GM12874 (cell line): ENCODE measurements around the gene NUDT16L1.

Experiments
- CTCF ChIP-seq: IDR thresholded peaks from 2 replicates; pipeline ENCODE4 v1.5.1; 2011; ENCODE audit warnings: low read depth, mild to moderate bottlenecking, control low read depth, low read length, moderate library complexity; ENCODE audit not compliant: insufficient read depth

Gene NUDT16L1

DNA sequence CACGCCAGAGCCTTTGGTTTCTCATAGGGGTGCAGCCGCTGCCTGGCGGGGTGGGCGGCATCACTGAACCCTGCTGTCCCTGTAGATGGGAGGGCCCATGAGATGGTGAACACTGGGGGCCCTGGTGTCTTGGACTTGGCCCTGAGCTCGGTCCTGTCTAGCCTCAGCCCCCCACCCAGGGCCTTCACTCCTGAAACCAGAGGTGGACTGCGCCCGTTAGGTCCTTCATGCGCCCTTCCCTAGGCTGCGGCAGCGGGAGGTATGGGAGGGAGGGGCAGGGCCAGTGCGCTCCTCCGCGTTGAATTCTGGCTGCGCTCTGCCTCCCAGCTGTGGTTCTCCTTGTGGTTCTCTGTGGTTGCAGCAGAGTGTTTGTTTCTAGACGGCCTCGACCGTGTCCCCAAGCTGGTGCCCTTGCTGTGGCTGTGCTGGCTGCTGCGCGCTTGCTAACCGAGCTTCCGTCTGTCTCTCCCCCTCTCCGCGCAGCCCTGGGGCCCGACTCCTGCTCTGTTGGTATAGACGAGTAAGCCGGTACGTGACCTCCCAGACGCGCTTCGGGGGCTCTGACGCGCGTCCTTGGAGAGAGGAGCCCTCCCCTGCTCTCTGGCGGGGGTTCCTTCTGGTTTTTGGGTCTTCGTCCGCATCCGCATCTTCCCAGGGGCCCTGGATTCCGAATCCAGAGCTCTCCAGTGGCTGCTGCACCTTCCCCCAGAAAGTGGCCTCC, 7.4 kb upstream of the NUDT16L1 start:
- TF ChIP-seq CTCF = no peak

DNA sequence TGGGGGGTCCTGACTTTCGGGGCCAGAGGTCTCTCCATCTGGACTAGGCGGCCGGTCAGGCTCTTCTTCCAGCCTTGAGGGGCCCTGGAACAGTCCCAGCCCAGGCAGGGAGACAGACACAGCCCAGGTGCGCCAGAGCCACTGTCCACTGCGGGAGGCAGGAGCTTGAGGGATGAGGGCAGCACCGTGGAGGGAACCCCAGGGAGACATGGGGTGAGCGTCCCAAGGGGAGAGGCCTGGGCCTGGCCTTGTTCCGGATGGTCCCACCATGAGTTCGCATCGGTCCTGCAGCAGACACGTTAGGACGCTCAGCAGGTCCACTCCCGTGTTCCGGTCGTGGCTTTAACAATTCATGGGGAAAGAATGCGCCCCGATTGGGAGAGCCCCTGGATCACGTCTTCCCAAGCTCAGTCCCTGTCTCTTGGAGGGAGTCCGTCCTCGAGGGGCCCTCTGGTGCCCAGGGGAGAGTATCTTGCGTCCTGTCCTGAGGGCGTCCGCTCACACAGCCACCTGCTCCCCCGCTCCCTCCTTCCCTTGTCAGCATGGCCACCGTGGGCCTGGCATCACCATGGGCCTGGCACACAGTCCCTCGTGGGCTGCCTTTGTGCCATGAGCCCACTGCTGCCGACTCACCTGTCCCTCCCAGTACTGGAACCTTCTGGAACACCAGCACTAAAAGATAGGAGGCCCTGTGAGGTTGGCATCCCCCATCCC, 6.7 kb upstream of the NUDT16L1 start:
- no peak for TF ChIP-seq CTCF

DNA sequence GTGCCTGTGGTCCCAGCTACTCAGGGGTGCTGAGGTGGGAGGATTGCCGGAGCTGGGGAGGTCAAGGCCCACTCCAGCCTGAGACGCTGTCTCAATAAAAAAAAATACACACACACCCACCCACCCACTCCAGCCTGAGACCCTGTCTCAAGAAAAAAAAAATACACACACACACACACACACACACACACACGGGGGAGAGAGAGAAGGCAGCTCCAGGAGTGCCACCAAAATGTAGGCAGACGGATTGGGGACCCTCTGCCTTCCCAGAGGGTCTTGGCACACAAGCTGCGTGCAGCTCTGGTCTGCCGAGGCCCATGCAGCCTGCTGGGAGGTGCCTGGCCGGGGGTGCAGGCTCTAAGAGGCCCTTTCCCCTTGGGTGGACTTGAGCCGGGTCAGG, 5.9 kb upstream of the NUDT16L1 start:
- TF ChIP-seq CTCF = no peak

DNA sequence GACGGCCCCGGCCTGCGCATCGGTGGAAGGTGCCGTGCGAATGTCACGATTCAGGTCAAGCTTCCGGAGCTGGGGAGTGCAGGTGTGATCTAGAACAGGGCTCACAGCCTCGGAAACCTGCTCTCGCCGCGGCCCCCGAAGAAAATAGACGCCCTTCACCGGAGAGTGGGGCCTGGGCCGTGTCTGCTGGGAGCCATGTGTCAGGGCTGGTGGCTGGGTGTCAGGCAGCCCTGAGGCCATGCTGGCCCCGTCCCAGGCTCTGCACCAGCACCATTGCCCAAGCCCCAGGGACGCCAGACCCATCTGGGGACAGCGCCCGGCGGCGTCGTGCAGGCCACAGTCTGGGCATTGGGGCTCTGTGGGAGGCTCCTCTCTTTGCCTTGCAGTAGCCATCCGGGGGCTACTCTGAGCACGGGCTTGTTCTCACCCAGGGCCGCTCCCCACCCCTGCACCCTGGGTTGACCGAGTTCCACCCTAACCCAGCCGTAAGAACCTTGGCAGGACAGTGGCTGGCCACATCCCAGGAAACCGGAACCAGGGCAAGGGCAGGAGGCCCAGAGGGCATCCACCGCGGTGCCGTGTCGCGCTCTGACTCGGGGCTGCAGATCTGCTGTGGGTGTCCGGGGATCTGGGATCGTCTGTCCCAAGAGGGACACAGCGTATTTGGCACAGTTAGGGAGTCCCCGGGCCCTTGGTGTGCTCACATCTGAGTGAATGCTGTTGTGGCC, 5.3 kb upstream of the NUDT16L1 start:
- no peak for TF ChIP-seq CTCF

- TF ChIP-seq CTCF = no peak
Measured at GRCh38 chr16:4688674-4689045, 4.7 kb upstream of the NUDT16L1 start.

GRCh38 chr16:4689091-4689671, 4.2 kb upstream of the NUDT16L1 start:
- no peak for TF ChIP-seq CTCF
